Spleen (tissue), 7 donors: Measurements from ENCODE around the gene CRNKL1.

ENCODE experiments used
- CTCF ChIP-seq, 11 experiments: fragments of 200-600 bp in 7 of 11; fragments of 450-650 bp in 4 of 11; sonication (generic) in 4 of 11; IDR thresholded peaks in 8 of 11; conservative IDR thresholded peaks in 3 of 11; 1 replicate in 7 of 11; 2 replicates in 4 of 11; pipeline versions ENCODE4 v1.4.0 to v1.8.0; 2016 to 2021; ENCODE audit warnings: antibody characterized with exemption in 11 of 11, inconsistent platforms in 4 of 11, mild to moderate bottlenecking in 1 of 11
- POLR2A ChIP-seq, 3 donors: fragments of 450-650 bp; IDR thresholded peaks; one replicate each; pipeline ENCODE4 v1.5.1; 2017; ENCODE audit warnings: antibody characterized with exemption in 3 of 3, mild to moderate bottlenecking in 1 of 3
- POLR2AphosphoS5 ChIP-seq, 3 donors: sonication (generic); formaldehyde crosslinking; IDR thresholded peaks; one replicate each; pipeline ENCODE4 v1.5.1; 2017; ENCODE audit warnings: antibody characterized with exemption in 3 of 3
- donor health status: DM: no; HTN: no; CAD: no; lungs with moderate emphysema.
- donor health status: DM: no; HTN: no; CAD: no.
- donor health status: DM: no; HTN: no; CAD: no.

- no peak for TF ChIP-seq CTCF (IDR thresholded peaks at IDR 0.05 in 8 of 11, conservative IDR thresholded peaks at IDR 0.05 in 3 of 11)
- no peak for TF ChIP-seq POLR2A (IDR thresholded peaks at IDR 0.05)
- no peak for TF ChIP-seq POLR2AphosphoS5 (IDR thresholded peaks at IDR 0.05)
These were observed 36.8 kb upstream of the CRNKL1 start for GRCh38 chr20:20089018-20089417.
